Measurements from ENCODE around the gene PXDN. TPM values are rescaled to one million over a fixed set of nuclear protein-coding genes. Genes with fewer than 3 reads are reported as not detected.
A peak's percentile ranks its signal among the peaks of the same experiment; 100 is the strongest.

The PXDN gene
- total RNA-seq, 1 donor from 2014 or later: 459 TPM

- no peak for DNase-seq (ENCODE audit: extremely low spot score, unreplicated experiment)
- no peak overlapping the region for H3K4me3 Mint-ChIP-seq (ENCODE audit: unreplicated experiment)
- H3K27ac Mint-ChIP-seq (ENCODE audit: unreplicated experiment): no peak overlapping the region
- H3K4me1 Mint-ChIP-seq (ENCODE audit: unreplicated experiment): peaks cover 4% of the 10 kb centered on the region
- no peaks in the 10 kb centered on the region for H3K27me3 Mint-ChIP-seq (ENCODE audit: unreplicated experiment)
- TF ChIP-seq, protein P1, sequence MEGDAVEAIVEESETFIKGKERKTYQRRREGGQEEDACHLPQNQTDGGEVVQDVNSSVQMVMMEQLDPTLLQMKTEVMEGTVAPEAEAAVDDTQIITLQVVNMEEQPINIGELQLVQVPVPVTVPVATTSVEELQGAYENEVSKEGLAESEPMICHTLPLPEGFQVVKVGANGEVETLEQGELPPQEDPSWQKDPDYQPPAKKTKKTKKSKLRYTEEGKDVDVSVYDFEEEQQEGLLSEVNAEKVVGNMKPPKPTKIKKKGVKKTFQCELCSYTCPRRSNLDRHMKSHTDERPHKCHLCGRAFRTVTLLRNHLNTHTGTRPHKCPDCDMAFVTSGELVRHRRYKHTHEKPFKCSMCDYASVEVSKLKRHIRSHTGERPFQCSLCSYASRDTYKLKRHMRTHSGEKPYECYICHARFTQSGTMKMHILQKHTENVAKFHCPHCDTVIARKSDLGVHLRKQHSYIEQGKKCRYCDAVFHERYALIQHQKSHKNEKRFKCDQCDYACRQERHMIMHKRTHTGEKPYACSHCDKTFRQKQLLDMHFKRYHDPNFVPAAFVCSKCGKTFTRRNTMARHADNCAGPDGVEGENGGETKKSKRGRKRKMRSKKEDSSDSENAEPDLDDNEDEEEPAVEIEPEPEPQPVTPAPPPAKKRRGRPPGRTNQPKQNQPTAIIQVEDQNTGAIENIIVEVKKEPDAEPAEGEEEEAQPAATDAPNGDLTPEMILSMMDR (IDR thresholded peaks at IDR 0.05): no peak
- H3K9me3 Mint-ChIP-seq (ENCODE audit: unreplicated experiment): no peaks in the 10 kb centered on the region
- peaks cover 69% of the 10 kb centered on the region for H3K36me3 Mint-ChIP-seq (ENCODE audit: unreplicated experiment)
Observed at GRCh38 chr2:1670636-1671035, 73.7 kb downstream of the PXDN start.

DNA sequence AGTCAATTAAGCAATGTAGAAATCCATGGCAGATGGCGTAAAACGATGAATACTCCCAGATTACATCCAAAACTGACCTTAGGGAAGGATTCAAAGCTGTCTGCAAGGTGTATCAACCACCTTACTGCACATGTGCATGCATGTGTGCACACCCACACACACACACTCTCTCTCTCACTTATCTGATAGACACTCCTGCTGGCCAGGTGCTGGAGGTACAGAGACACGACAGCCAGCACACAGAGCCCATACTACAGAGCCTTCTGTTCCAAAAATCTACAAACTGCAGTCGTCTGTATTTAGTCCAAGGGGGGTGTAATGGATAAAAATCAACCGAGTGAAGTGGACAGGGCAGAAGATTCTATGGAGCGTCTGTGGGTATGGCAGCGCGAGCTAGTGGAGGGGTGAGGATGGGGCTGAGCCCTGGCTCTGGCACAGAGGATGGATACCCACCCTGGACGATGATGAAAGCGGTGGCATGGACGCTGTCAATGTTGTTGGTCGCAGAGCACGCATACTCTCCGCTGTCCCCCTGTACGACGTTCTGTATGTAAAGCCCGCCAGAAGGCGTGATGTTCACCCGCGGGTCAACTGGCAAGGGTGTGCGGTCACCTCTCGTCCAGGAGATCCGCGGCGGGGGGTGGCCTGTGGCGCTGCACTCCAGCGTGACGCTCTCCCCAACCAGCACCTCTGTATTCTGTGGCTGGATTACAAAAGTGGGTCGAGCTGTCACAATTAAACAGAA is 78.4 kb downstream of the PXDN start:
- no peak for DNase-seq (ENCODE audit: extremely low spot score, unreplicated experiment)
- Mint-ChIP-seq H3K36me3 (ENCODE audit: unreplicated experiment) (peaks cover 71% of the 10 kb centered on the region), H3K27ac (ENCODE audit: unreplicated experiment) (no peak overlapping the region), H3K27me3 (ENCODE audit: unreplicated experiment) (no peaks in the 10 kb centered on the region), H3K4me3 (ENCODE audit: unreplicated experiment) (no peak overlapping the region), H3K4me1 (ENCODE audit: unreplicated experiment) (no peaks in the 10 kb centered on the region), H3K9me3 (ENCODE audit: unreplicated experiment) (no peaks in the 10 kb centered on the region)
- TF ChIP-seq, protein P1 (IDR thresholded peaks at IDR 0.05): no peak

DNA sequence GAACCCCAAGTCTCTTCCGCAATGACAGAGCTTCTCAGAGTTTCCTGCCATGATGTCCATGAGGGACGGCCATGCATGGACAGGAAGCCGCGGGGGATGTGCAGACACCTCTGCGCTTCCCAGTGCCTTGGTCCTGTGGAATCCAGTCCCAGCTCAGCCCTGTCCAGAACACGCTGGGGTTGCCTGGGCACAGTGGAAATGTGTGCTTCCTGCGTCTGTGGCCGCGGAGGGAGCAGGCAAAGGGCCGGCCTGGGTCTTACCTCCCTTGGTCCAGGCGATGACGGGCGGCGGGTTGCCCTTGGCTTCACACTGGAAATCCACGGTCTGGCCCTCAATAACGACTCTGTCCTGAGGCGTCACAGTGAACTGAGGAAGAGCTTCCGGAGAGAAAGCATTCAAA is 79.6 kb downstream of the PXDN start:
- Mint-ChIP-seq H3K27me3 (ENCODE audit: unreplicated experiment) (no peaks in the 10 kb centered on the region), H3K4me3 (ENCODE audit: unreplicated experiment) (no peak overlapping the region), H3K4me1 (ENCODE audit: unreplicated experiment) (no peaks in the 10 kb centered on the region), H3K9me3 (ENCODE audit: unreplicated experiment) (no peaks in the 10 kb centered on the region), H3K27ac (ENCODE audit: unreplicated experiment) (no peak overlapping the region), H3K36me3 (ENCODE audit: unreplicated experiment) (peaks cover 71% of the 10 kb centered on the region)
- TF ChIP-seq, protein P1 (IDR thresholded peaks at IDR 0.05): no peak
- peak; percentile 78 for DNase-seq (ENCODE audit: extremely low spot score, unreplicated experiment)

DNA sequence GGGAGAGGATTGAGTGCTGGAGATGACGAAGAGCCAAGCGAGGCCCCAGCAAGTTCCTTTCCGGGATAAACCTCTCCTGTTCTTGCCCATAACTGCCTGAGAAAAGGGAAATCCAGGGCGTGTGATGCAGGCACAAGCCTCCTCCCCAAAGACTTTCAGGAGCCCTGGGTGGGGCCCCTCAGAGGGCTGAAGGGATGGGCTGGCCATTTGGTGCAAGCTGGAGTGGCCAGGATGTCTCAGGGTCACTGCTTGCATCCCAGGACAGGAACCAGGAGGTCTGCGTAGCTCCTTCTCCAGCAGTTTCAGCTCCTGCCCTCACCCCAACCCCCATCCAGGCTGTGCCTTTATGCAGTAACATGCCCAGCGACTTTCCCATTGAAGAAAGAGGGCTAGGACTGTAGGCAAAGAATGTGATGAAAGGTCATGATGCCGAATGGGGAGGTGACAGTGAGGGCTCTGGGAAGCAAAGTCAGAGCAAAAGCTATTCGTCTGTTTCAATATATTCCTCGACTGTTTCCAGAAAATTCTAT is 80.2 kb downstream of the PXDN start:
- DNase-seq (ENCODE audit: extremely low spot score, unreplicated experiment): peak; percentile 71
- H3K9me3 Mint-ChIP-seq (ENCODE audit: unreplicated experiment): no peaks in the 10 kb centered on the region
- TF ChIP-seq, protein P1 (IDR thresholded peaks at IDR 0.05): no peak
- H3K27me3 Mint-ChIP-seq (ENCODE audit: unreplicated experiment): no peaks in the 10 kb centered on the region
- no peaks in the 10 kb centered on the region for H3K4me1 Mint-ChIP-seq (ENCODE audit: unreplicated experiment)
- H3K4me3 Mint-ChIP-seq (ENCODE audit: unreplicated experiment): no peak overlapping the region
- peaks cover 76% of the 10 kb centered on the region for H3K36me3 Mint-ChIP-seq (ENCODE audit: unreplicated experiment)
- no peak overlapping the region for H3K27ac Mint-ChIP-seq (ENCODE audit: unreplicated experiment)

GRCh38 chr2:1663621-1664020 is 80.7 kb downstream of the PXDN start:
- no peaks in the 10 kb centered on the region for H3K9me3 Mint-ChIP-seq (ENCODE audit: unreplicated experiment)
- H3K4me1 Mint-ChIP-seq (ENCODE audit: unreplicated experiment): peaks cover 2% of the 10 kb centered on the region
- DNase-seq (ENCODE audit: extremely low spot score, unreplicated experiment): peak; percentile 78
- H3K4me3 Mint-ChIP-seq (ENCODE audit: unreplicated experiment): no peak overlapping the region
- H3K27ac Mint-ChIP-seq (ENCODE audit: unreplicated experiment): no peak overlapping the region
- TF ChIP-seq, protein P1 (IDR thresholded peaks at IDR 0.05): no peak
- no peaks in the 10 kb centered on the region for H3K27me3 Mint-ChIP-seq (ENCODE audit: unreplicated experiment)
- peaks cover 75% of the 10 kb centered on the region for H3K36me3 Mint-ChIP-seq (ENCODE audit: unreplicated experiment)

Measured in osteocyte (in vitro differentiated cells).